Measurements from ENCODE around the gene HADHA.
"Not testable (repeated sequence)": the region's sequence is repeated elsewhere in the genome, so short reads cannot be mapped to it uniquely, and the experiment has no call there.

Gene HADHA

DNA sequence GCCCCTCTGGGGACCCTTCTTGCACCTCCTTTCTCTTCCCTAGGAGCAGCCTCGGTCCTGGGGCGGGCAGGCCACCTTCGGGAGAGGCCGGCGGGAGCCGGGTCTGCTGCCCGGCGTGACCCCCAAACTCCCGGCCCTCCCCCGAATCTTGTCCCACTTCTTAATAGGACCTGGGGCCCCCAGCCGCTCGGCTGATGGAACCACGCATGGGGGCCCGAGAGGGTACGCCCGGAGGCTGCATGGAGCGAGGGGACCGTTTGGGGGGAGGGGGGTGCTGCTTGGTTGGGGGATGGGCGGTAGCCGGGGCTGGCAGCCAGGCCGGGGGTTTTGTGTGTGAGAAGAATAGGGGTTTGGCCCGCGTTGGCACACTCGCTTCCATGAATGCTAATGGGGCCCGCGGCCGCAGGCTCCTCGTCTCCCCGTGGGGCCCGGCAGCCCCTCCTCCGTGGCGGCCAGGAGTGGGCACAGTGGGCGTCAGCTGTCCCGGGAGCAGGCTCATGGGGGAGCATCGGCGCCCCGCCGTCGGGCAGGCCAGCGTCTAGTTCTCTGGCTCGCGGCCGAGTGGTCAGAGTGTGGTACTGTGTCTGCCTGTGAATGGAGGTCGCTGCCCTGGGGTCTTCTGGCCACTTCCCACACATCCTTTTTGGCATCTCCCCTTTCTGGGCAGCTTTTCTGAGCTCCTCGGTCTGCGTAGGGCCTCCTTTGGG is 70.5 kb downstream of the HADHA start:
- no peak for DNase-seq (ENCODE audit: low read depth)

- no peak for DNase-seq (ENCODE audit: low read depth)
Measured at GRCh38 chr2:26172871-26173775, 71.3 kb downstream of the HADHA start, which contains the start of gene GAREM2. TSS of gene GAREM2 (plus strand) at chr2:26173088. CDS start at chr2:26173221, 133 bp downstream.

DNA sequence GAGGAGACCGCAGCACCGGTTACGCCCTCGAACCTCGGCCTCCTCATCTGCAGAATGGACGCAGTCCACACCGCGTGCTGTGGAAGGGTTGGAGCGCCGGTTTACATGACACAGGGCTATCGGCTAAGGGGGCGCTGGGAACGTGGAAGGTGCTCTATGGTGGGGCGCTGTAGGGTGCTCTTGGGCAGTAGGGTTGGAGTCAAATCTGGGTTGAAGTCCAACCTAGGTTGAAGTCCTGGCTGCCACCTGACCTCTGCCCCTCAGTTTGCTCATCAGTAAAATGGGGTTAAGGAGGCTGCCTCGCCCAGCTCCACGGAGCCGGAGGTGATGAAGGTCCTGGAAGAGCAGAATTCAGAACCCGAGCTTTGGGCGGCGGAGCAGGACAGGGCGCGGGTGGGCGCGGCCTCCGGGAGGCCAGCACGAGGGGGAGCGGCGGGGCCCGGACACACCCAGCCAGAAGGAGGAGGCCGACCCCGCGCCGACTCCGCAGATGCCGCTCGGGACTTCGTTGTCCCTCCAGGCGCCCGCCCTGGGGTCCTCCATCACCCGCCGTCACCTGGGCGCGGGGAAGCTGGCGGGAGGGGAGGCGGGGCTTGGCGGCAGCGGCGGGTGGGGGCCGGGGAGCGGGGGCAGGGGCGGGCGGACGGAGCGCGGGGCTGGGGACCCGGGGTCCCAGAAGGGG is 72.1 kb downstream of the HADHA start:
- no peak for DNase-seq (ENCODE audit: low read depth)

GRCh38 chr2:26170795-26171194 is 73.6 kb downstream of the HADHA start:
- DNase-seq (ENCODE audit: low read depth): no peak

DNA sequence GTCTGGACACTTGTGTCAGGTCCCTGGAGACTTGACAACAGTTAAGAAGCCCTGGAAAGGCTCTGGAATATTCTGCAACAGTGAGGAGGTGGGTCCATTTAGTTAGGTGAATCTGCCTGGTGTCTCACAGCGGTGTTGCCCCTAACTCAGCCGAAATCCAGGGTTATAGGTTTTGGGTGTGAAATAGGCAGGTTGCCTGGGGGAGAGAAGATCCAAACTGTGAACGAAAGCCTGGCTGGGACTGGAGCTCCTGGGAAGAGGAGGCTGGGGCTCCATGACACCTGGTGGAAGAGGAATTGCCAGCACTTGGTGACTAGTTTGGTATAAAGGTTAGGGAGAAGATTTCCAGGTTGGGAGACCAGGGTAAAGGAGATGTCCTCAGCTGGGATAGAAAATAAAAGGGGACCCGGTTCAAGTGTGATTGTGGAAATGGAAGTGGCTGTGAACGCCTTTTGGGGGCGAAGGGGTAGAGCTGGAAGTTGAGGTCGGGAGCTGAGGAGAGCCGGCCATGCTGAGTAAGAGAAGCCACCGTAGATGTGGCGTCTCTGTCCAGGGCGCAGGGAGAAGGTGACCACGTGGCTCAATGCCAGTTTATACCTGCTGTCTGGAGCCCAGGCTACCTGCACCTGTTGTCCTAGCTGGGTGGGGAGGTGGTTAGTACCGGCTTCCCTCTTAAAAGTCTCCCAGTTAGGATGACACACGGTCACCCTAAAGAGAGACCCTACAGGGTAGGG is 74.6 kb downstream of the HADHA start:
- DNase-seq (ENCODE audit: low read depth): no peak

- DNase-seq (ENCODE audit: low read depth): no peak
Measured at GRCh38 chr2:26169226-26169625, 75.2 kb downstream of the HADHA start.

DNA sequence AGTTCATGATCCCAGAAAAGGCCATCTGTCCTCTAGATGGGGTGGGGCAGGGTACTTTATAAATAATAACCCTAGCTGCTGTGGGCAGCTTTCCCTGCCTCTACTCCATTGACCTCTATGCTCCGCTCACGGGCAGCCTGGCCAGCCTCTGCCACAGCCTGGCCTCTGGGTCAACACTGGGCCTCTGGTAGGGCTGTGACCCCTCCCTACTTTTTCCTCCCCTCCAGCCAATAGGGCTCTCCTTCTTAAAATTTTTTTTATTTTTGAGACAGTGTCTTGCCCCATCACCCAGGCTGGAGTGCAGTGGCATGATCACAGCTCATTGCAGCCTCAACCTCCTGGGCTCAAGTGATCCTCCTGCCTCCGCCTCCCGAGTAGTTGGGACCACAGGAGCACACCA is 75.6 kb downstream of the HADHA start:
- DNase-seq (ENCODE audit: low read depth): no peak

- DNase-seq (ENCODE audit: low read depth): not testable (repeated sequence)
Measured at GRCh38 chr2:26166541-26166940, 77.9 kb downstream of the HADHA start.

- DNase-seq (ENCODE audit: low read depth): no peak
Measured at GRCh38 chr2:26165403-26165802, 79.0 kb downstream of the HADHA start.

GRCh38 chr2:26164641-26165211 is 79.7 kb downstream of the HADHA start:
- no peak for DNase-seq (ENCODE audit: low read depth)

- DNase-seq (ENCODE audit: low read depth): no peak
Measured at GRCh38 chr2:26164231-26164630, 80.2 kb downstream of the HADHA start.

DNA sequence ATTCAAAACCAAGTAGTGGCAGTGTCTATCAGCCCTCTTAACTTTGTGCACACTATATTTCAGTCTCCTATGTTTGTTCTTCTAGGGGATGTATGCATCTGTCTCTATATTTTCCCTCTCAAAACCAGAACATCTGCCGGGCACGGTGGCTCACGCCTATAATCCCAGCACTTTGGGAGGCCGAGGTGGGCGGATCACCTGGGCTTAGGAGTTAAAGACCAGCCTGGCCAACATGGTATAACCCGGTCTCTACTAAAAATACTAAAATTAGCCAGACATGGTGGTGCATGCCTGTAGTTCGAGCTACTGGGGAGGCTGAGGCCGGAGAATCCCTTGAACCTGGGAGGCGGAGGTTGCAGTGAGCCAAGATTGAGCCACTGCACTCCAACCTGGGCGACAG is 81.5 kb downstream of the HADHA start:
- no peak for DNase-seq (ENCODE audit: low read depth)

GRCh38 chr2:26161926-26162325 is 82.5 kb downstream of the HADHA start:
- no peak for DNase-seq (ENCODE audit: low read depth)

DNA sequence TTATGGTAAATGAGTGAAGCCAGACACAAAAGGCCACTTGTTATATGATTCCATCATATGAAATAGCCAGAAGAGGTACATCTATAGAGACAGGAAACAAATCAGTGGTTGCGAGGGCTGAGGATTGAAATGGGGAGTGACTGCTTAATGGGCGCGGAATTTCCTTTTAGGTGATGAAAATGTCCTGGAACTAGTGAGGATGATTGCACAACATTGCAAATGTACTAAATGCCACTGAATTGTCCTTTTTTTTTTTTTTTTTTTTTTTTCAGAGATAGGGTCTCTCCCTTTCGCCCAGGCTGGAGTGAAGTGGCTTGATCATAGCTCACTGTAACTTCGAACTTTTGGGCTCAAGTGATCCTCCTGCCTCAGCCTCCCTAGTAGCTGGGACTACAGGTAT is 86.9 kb downstream of the HADHA start:
- no peak for DNase-seq (ENCODE audit: low read depth)

- DNase-seq (ENCODE audit: low read depth): no peak
Measured at GRCh38 chr2:26150243-26150642, 94.2 kb downstream of the HADHA start.

DNA sequence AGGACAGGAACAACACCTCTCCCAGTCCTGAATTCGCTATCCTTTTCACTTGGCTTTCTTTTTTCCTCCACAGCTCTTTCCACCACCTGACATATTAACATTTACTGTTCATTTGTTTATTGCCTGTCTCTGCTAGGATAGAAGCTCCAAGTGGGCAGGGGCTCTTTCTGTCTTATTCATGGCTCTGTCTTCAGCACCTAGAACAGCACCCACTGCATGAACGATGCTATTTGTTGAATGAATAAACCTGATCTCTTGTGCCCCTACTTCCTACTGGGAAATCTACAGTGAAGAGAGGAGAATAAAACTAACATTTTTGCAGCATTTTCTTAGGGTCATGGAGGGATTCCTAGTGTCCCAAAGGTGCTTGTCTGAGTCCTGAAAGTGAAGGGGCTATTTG is 95.9 kb downstream of the HADHA start:
- no peak for DNase-seq (ENCODE audit: low read depth)

DNA sequence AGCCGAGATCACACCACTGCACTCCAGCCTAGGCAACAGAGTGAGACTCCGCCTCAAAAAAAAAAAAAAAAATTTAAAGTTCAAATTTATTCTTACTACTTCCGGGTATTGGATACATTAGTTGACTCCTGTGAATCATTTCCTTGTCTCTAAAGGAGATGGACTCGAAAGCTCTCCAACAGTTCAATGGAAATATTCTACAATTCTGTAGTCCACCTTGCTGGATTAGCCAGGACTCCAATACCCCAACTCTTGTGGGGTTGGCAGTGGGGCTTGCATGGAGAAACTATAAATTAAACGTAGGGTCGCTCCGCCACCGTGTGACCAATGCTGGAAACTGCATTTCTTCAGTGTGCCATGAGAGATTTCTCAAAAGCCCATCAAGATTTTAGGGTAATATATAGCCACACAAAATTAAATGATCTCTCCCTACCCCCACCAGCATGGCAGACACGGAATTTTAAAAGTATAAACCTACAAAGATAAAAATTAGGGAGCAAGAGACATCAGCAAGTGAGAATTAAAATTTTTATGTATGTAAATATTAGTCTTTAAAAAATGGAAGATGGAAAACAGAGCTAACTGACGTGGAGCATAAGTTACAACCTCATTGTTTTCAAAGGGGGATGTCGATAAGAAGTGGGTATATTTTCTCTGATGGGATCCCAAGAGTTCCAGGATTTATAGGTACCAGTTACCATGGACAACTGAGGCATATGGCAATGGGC is 99.3 kb downstream of the HADHA start:
- DNase-seq (ENCODE audit: low read depth): peak; percentile 18

DNA sequence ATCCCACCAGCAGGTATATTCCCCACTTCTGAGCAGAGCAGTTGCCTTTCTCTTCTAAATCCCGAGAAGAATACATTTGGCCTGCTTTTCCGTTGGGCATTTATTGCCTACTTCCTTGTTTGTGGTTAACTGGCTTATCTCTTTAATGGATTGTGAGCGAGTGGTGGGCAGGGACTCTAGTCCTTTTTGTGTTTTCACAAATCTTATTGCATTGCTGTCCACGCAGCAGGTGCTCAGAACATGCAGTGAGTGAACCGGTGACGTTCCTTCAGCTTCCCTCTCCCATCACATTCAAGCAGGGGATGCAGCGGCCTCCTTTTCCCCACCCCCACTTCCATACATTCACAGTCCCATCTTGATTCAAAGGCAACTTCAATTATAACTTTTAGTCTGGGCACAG is 100.4 kb downstream of the HADHA start:
- no peak for DNase-seq (ENCODE audit: low read depth)

DNA sequence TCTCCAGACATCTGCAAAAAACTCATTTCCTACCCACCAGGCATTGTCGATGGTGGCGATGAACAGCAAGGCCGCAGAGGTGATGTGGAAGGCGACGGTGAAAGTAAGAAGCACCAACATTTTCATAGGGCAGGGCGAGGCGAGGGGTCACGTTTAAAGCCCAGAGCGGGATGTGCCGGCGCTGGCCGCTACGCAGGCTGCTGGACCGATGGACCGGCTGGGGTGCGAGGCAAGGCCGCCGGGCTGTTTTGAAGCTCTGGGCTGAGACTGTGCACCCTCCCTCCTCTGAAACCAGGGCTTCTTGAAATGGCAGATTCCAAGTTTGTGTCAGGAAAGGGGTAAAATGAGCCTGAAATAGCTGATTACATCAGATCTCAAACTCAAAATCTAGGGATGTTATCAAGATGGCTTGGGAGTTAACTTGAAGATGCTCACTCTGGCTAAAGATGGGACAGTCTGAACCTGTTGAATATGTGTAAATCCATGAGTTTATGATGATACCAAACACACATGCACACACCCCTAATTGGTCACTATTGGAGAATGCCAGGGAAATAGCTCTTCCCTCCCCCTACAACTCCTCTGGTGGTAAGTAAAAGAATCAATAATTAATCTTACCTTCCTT is 103.2 kb downstream of the HADHA start:
- DNase-seq (ENCODE audit: low read depth): no peak

Measured in non-pigmented ciliary epithelial cell (primary cell).